NCI-H69 (cell line): Measurements from ENCODE around the gene KIF26A.

ENCODE experiments used
- DNase-seq: peaks from one replicate; lab custom pipeline; 2025; lab: John Stamatoyannopoulos, UW

KIF26A gene

GRCh38 chr14:104112609-104113571 lies 25.5 kb upstream of the KIF26A start:
- DNase-seq: no peak

GRCh38 chr14:104113631-104114420 lies 24.6 kb upstream of the KIF26A start:
- peak; percentile 39 for DNase-seq

- DNase-seq: peak; percentile 25
These were observed 23.8 kb upstream of the KIF26A start for GRCh38 chr14:104114421-104115130.

GRCh38 chr14:104115131-104115600 lies 23.2 kb upstream of the KIF26A start:
- DNase-seq: no peak

GRCh38 chr14:104115691-104116287 lies 22.6 kb upstream of the KIF26A start:
- no peak for DNase-seq

- no peak for DNase-seq
These were observed 22.1 kb upstream of the KIF26A start for GRCh38 chr14:104116288-104116755.

- no peak for DNase-seq
These were observed 21.5 kb upstream of the KIF26A start for GRCh38 chr14:104116756-104117340.

GRCh38 chr14:104117341-104118005 lies 20.9 kb upstream of the KIF26A start:
- no peak for DNase-seq

GRCh38 chr14:104118006-104118844 lies 20.2 kb upstream of the KIF26A start:
- DNase-seq: no peak

- no peak for DNase-seq
These were observed 19.3 kb upstream of the KIF26A start for GRCh38 chr14:104119119-104119487.

- DNase-seq: no peak
These were observed 18.7 kb upstream of the KIF26A start for GRCh38 chr14:104119488-104120251.

GRCh38 chr14:104120281-104120741 lies 18.1 kb upstream of the KIF26A start:
- DNase-seq: no peak

- DNase-seq: no peak
These were observed 17.2 kb upstream of the KIF26A start for GRCh38 chr14:104121142-104121541.

GRCh38 chr14:104123879-104124278 lies 14.5 kb upstream of the KIF26A start:
- no peak for DNase-seq

- DNase-seq: no peak
These were observed 13.4 kb upstream of the KIF26A start for GRCh38 chr14:104125011-104125410.

GRCh38 chr14:104126753-104127152 lies 11.6 kb upstream of the KIF26A start:
- DNase-seq: no peak

- DNase-seq: no peak
These were observed 9.4 kb upstream of the KIF26A start for GRCh38 chr14:104128981-104129380.

GRCh38 chr14:104129556-104129955 lies 8.8 kb upstream of the KIF26A start:
- DNase-seq: no peak
